ENCODE results near the gene PTH1R.

PTH1R gene

DNA sequence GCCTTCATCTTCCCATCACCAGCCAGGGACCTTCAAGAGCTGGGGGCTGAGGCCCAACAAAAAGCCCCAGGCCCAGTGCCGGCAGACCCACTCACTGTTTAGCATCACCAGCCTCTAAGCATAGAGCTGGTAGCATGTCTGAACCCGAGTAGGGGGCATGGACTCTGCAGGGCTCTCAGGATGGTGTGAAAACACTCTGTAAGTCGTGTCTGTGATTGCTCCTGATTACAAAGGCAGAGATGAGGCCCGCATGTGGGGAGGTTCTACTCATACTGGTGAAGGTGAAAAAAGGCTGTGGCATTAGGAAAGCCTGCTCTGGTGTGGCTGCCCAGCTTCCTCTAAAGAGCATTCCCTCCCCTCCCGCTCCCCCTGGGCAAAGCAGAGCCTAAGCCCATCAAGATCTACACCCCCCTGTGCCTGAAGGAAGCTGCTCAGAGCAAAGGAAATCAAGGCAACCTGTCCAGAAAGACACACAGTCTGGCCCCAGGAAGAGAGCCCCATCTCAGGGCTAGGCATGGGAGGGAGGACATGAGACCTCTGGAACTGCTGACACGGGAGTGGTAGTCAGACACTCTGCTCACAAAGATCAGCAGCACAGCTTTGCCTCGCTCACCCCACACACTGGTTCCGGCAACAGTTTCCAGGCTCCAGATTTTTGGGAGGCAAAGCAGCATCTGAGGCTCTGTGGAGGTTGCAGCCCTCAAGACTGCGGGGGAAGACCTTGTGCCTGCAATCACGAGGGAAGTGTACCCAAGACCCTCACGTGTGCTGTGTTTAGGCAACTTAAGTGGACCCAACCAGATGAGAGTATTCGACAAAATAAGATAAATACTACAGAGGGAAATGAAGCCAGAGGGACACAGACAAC, 62.3 kb downstream of the PTH1R start:
- DNase-seq = no peak
- Histone ChIP-seq H3K4me3 (ENCODE audit: low read depth, low read length) (no peak overlapping the region), H3K36me3 (replicated peaks) (peaks cover 10% of the 10 kb centered on the region), H3K27ac (no peak overlapping the region), H3K27me3 (replicated peaks) (no peaks in the 10 kb centered on the region)
- TF ChIP-seq, protein P1, sequence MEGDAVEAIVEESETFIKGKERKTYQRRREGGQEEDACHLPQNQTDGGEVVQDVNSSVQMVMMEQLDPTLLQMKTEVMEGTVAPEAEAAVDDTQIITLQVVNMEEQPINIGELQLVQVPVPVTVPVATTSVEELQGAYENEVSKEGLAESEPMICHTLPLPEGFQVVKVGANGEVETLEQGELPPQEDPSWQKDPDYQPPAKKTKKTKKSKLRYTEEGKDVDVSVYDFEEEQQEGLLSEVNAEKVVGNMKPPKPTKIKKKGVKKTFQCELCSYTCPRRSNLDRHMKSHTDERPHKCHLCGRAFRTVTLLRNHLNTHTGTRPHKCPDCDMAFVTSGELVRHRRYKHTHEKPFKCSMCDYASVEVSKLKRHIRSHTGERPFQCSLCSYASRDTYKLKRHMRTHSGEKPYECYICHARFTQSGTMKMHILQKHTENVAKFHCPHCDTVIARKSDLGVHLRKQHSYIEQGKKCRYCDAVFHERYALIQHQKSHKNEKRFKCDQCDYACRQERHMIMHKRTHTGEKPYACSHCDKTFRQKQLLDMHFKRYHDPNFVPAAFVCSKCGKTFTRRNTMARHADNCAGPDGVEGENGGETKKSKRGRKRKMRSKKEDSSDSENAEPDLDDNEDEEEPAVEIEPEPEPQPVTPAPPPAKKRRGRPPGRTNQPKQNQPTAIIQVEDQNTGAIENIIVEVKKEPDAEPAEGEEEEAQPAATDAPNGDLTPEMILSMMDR (IDR thresholded peaks at IDR 0.05; ENCODE audit: low read depth, low read length, missing control alignments) = no peak
- in situ Hi-C loops (cut with HindIII; ENCODE audit: low pct_ligation_motif_present, low sequenced_read_pairs) = no loop called here

- Histone ChIP-seq H3K4me3 (ENCODE audit: low read depth, low read length) (no peak overlapping the region), H3K36me3 (replicated peaks) (peaks cover 7% of the 10 kb centered on the region), H3K27ac (no peak overlapping the region), H3K27me3 (replicated peaks) (no peaks in the 10 kb centered on the region)
- no peak for DNase-seq
- in situ Hi-C loops (cut with HindIII; ENCODE audit: low pct_ligation_motif_present, low sequenced_read_pairs) = no loop called here
- TF ChIP-seq, protein P1 (IDR thresholded peaks at IDR 0.05; ENCODE audit: low read depth, low read length, missing control alignments) = no peak
These were observed 64.6 kb downstream of the PTH1R start for GRCh38 chr3:46942076-46942475.

DNA sequence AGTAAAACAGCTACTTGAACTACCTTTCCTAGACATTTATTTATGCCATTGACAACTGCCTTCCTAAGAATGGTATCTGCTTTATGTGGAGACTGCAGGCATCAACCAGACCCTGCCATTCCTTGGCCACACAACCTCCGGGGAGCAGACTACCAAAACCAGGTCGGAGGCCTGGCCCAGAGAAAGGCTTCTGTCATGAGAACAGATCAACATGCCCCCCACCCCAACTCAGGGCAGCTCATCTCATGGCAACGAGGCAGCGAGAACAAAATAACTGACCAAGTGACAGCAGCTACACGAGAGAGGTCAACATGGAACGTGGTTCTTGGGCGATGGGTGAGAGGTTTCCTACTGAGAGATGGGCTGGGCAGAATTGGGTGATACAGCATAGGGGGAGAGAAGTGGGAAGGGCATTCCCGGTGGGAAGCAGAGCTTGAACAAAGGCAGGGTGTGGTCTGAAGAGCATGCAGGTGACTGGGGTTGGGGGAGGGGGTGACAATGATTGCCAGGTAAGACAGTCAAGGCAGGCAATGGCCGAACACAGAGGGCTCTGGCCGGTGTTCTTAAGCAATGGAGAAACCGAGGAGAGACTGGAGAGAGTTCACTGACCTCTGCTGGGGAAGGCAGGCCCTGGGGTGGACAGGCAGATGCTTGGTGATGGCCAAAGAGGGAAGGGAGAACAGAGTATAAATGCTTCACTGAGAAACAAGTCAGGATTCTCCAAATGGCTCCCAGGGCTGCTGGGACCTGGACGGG, 65.1 kb downstream of the PTH1R start:
- Histone ChIP-seq H3K4me3 (ENCODE audit: low read depth, low read length) (no peak overlapping the region), H3K27me3 (replicated peaks) (no peaks in the 10 kb centered on the region), H3K36me3 (replicated peaks) (peaks cover 8% of the 10 kb centered on the region), H3K27ac (no peak overlapping the region)
- TF ChIP-seq, protein P1 (IDR thresholded peaks at IDR 0.05; ENCODE audit: low read depth, low read length, missing control alignments) = no peak
- in situ Hi-C loops (cut with HindIII; ENCODE audit: low pct_ligation_motif_present, low sequenced_read_pairs) = no loop called here
- no peak for DNase-seq

DNA sequence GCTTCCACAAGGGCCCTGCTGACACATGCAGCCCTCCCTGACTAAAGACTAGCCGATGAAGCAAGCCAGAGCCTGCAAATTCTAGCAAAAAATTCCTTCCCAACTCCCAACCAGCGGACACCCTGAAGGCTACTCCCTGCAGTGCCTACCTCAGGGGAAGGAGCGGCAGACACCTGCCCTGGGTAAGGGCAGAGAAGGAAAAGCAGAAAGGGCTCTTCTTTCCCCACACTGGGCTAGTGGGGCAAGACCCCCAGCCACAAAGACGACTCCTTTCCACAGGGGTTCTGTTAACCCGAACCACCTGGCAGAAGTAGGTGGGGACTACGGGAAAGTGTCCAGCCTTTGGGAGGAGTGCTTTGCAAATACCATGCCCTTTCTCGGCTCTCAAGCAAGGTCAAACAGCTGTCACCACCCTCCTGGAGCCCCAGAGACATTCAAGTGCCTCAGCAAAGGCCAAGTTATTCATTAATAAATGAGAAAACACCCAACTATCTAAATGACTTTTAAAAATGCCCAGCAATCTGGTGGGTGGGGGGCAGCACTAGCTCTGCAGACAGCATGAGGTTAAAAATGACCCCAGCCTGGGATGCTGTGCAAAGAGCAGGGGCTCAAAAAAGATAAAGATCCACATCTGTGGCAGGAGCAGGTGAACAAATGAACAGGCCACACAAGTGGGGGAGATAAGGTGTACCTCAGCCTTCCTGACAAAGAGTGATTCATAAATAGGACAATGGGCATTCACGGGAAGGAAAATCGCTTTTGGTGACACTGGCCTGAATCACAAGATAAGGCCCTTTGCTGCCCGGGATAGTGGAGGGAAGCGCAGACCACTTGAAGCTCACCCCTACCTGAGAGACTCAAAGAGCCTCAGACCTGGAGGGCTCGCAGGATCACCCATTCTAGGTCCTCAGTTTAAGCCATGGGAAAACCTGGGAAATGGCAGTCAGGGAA, 66.0 kb downstream of the PTH1R start:
- Histone ChIP-seq H3K4me3 (ENCODE audit: low read depth, low read length) (no peak overlapping the region), H3K27me3 (replicated peaks) (no peaks in the 10 kb centered on the region), H3K27ac (no peak overlapping the region), H3K36me3 (replicated peaks) (peaks cover 10% of the 10 kb centered on the region)
- no peak for DNase-seq
- in situ Hi-C loops (cut with HindIII; ENCODE audit: low pct_ligation_motif_present, low sequenced_read_pairs) = no loop called here
- TF ChIP-seq, protein P1 (IDR thresholded peaks at IDR 0.05; ENCODE audit: low read depth, low read length, missing control alignments) = no peak

GRCh38 chr3:46944191-46944590, 66.7 kb downstream of the PTH1R start:
- in situ Hi-C loops (cut with HindIII; ENCODE audit: low pct_ligation_motif_present, low sequenced_read_pairs) = no loop called here
- Histone ChIP-seq H3K4me3 (ENCODE audit: low read depth, low read length) (no peak overlapping the region), H3K27ac (no peak overlapping the region), H3K36me3 (replicated peaks) (peaks cover 10% of the 10 kb centered on the region), H3K27me3 (replicated peaks) (no peaks in the 10 kb centered on the region)
- TF ChIP-seq, protein P1 (IDR thresholded peaks at IDR 0.05; ENCODE audit: low read depth, low read length, missing control alignments) = no peak
- DNase-seq = no peak
